ENCODE results near the gene PUSL1.

The PUSL1 gene

GRCh38 chr1:1354271-1355247 is 46.2 kb downstream of the PUSL1 start:
- no peak for TF ChIP-seq CTCF (IDR thresholded peaks at IDR 0.05; ENCODE audit: low read depth, low read length)
- no peaks in the 10 kb centered on the region for H3K36me3 ChIP-seq
- H3K27me3 ChIP-seq, result no peaks in the 10 kb centered on the region
- H3K4me3 ChIP-seq (ENCODE audit: low read depth, low read length), result no peak overlapping the region
- DNase-seq, result peak; percentile 11
- H3K9me3 ChIP-seq, result no peaks in the 10 kb centered on the region
- H3K4me1 ChIP-seq, result peaks cover 34% of the 10 kb centered on the region

GRCh38 chr1:1355416-1355815 is 47.0 kb downstream of the PUSL1 start:
- Histone ChIP-seq H3K4me1 (peaks cover 34% of the 10 kb centered on the region), H3K4me3 (ENCODE audit: low read depth, low read length) (no peak overlapping the region)
- DNase-seq, result peak; percentile 40

GRCh38 chr1:1356166-1356795 is 47.9 kb downstream of the PUSL1 start:
- no peak for DNase-seq
- Histone ChIP-seq H3K9me3 (no peaks in the 10 kb centered on the region), H3K4me3 (ENCODE audit: low read depth, low read length) (no peak overlapping the region), H3K27me3 (no peaks in the 10 kb centered on the region), H3K4me1 (peaks cover 34% of the 10 kb centered on the region), H3K36me3 (no peaks in the 10 kb centered on the region)
- TF ChIP-seq CTCF (IDR thresholded peaks at IDR 0.05; ENCODE audit: low read depth, low read length), result no peak

More at GRCh38 chr1:1355416-1355815, 47.0 kb downstream of the PUSL1 start:
- H3K27me3 ChIP-seq, result no peaks in the 10 kb centered on the region
- no peaks in the 10 kb centered on the region for H3K36me3 ChIP-seq
- TF ChIP-seq CTCF (IDR thresholded peaks at IDR 0.05; ENCODE audit: low read depth, low read length), result no peak
- no peaks in the 10 kb centered on the region for H3K9me3 ChIP-seq

- Histone ChIP-seq H3K4me3 (ENCODE audit: low read depth, low read length) (no peak overlapping the region), H3K9me3 (no peaks in the 10 kb centered on the region), H3K4me1 (peaks cover 29% of the 10 kb centered on the region), H3K27me3 (no peaks in the 10 kb centered on the region), H3K36me3 (no peaks in the 10 kb centered on the region)
- peak; percentile 15 for DNase-seq
- TF ChIP-seq CTCF (IDR thresholded peaks at IDR 0.05; ENCODE audit: low read depth, low read length), result no peak
Measured at GRCh38 chr1:1356796-1357401, 48.5 kb downstream of the PUSL1 start.

- no peak for TF ChIP-seq CTCF (IDR thresholded peaks at IDR 0.05; ENCODE audit: low read depth, low read length)
- Histone ChIP-seq H3K4me3 (ENCODE audit: low read depth, low read length) (no peak overlapping the region), H3K9me3 (no peaks in the 10 kb centered on the region), H3K4me1 (peaks cover 19% of the 10 kb centered on the region), H3K36me3 (no peaks in the 10 kb centered on the region), H3K27me3 (no peaks in the 10 kb centered on the region)
- peak; percentile 11 for DNase-seq
Measured at GRCh38 chr1:1357871-1358432, 49.6 kb downstream of the PUSL1 start.

Data from BE2C (cell line).